HG03060 (cell line): ENCODE data around the gene SLC35B2.

Experiments used
- ATAC-seq: cut with Tn5 transposase; IDR thresholded peaks from one replicate; pipeline ENCODE4 v1.9.1; 2021; ENCODE audit warnings: low read depth, moderate number of reproducible peaks; ENCODE audit not compliant: unreplicated experiment

Gene SLC35B2

GRCh38 chr6:44255105-44255808 lies 2.1 kb downstream of the SLC35B2 start:
- no peak for ATAC-seq

GRCh38 chr6:44254191-44255104 lies 2.9 kb downstream of the SLC35B2 start:
- ATAC-seq, result no peak

DNA sequence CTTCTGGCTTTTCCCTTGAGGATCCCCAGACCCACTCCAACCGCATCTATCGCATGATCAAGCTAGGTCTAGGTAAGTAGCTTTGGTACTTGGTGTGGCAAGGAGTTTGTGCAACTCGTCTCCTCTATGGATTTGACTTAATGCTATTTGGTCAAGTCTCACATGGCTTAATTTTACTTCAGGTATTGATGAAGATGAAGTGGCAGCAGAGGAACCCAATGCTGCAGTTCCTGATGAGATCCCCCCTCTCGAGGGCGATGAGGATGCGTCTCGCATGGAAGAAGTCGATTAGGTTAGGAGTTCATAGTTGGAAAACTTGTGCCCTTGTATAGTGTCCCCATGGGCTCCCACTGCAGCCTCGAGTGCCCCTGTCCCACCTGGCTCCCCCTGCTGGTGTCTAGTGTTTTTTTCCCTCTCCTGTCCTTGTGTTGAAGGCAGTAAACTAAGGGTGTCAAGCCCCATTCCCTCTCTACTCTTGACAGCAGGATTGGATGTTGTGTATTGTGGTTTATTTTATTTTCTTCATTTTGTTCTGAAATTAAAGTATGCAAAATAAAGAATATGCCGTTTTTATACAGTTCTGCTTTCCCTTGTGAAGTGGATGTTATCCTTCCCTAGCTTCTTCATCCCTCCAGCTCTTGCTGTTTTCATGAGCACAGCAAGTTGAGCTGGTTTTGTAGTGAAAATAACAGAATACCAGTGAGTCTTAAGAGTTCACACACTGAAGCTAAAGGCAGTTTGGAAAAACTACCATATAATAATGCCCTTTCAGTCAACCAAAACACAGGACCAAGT lies 3.8 kb downstream of the SLC35B2 start:
- ATAC-seq, result no peak

DNA sequence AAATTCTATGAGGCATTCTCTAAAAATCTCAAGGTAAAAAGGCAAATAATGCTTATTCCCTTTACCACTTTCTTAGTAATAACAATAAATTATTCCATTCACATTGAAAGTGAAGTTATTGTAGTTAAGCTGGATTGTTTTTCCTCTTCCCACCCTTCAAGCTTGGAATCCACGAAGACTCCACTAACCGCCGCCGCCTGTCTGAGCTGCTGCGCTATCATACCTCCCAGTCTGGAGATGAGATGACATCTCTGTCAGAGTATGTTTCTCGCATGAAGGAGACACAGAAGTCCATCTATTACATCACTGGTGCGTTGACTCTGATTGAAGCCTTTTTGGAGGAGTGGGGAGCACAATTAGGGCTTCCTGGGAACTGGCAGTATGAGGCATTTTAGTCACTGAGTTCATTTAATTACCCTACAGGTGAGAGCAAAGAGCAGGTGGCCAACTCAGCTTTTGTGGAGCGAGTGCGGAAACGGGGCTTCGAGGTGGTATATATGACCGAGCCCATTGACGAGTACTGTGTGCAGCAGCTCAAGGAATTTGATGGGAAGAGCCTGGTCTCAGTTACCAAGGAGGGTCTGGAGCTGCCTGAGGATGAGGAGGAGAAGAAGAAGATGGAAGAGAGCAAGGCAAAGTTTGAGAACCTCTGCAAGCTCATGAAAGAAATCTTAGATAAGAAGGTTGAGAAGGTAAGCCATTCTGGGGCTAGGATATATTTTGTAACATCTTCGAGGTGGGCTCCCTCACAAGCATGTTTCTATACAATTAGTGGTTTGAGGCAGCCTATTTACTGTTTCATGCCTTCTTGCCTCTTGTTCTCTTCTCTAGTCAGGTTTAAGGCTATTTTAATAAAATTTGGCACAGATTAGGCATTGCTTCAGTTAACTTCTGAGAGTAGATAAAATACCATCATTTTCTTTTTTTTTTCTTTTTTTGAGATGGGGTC lies 5.5 kb downstream of the SLC35B2 start:
- no peak for ATAC-seq

DNA sequence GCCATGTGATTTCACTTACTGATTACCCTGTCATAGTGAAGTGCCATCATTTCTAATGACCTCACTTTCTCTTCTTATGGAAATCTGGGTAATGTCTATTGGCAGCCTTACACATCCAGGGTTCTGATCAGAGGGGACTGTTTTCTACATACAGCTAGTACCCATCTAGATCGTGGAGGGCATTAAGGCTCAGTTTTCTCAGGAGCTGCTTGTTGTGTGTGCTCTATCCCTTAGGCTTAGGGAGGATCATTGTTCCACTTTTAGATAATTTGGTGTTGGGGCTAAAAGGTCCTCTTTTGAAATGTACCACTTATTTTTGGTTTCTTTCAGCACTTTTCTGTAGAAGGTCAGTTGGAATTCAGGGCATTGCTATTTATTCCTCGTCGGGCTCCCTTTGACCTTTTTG lies 6.6 kb downstream of the SLC35B2 start:
- ATAC-seq, result no peak

DNA sequence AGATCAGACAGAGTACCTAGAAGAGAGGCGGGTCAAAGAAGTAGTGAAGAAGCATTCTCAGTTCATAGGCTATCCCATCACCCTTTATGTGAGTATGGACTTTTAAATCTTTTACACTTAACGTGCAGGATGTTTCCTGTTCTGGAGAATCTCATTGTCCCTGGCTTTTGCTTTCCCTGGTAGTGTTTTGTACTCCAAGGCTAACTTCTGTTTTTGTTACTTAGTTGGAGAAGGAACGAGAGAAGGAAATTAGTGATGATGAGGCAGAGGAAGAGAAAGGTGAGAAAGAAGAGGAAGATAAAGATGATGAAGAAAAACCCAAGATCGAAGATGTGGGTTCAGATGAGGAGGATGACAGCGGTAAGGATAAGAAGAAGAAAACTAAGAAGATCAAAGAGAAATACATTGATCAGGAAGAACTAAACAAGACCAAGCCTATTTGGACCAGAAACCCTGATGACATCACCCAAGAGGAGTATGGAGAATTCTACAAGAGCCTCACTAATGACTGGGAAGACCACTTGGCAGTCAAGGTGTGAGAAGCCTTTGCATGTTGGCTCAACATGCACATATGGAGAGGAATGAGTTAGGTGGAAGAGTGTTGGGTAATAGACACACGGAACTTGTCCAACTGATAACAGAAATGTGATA lies 7.1 kb downstream of the SLC35B2 start:
- no peak for ATAC-seq

DNA sequence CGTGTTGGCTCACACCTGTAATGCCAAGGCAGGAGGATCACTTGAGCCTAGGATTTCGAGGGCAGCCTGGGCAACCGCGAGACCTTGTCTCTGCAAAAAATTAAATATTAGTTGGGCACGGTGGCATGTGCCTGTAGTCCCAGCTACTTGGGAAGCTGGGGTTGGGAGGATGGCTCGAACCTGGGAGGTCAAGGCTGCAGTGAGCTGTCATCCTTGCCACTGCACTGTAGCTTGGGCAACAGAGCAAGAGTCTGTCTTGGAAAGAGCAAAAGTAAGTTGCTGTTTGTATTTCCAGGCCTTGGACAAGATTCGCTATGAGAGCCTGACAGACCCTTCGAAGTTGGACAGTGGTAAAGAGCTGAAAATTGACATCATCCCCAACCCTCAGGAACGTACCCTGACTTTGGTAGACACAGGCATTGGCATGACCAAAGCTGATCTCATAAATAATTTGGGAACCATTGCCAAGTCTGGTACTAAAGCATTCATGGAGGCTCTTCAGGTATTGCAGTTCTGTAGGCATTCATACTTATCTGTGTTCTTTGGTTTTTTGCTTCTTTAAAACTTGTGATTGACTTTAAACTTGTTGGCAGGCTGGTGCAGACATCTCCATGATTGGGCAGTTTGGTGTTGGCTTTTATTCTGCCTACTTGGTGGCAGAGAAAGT lies 8.1 kb downstream of the SLC35B2 start:
- ATAC-seq, result no peak

DNA sequence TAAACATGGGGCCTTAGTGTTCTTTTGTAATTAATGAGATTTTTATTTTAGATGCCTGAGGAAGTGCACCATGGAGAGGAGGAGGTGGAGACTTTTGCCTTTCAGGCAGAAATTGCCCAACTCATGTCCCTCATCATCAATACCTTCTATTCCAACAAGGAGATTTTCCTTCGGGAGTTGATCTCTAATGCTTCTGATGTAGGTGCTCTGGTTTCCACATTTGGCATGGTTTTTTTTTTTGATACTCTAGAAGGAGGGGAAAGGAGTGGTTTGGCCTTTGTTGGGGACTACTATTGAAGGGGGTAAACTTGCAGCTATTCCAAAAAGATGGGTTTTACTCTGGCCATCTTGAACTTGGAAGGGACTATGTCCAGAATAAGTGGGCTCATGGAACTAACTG lies 8.7 kb downstream of the SLC35B2 start:
- no peak for ATAC-seq

DNA sequence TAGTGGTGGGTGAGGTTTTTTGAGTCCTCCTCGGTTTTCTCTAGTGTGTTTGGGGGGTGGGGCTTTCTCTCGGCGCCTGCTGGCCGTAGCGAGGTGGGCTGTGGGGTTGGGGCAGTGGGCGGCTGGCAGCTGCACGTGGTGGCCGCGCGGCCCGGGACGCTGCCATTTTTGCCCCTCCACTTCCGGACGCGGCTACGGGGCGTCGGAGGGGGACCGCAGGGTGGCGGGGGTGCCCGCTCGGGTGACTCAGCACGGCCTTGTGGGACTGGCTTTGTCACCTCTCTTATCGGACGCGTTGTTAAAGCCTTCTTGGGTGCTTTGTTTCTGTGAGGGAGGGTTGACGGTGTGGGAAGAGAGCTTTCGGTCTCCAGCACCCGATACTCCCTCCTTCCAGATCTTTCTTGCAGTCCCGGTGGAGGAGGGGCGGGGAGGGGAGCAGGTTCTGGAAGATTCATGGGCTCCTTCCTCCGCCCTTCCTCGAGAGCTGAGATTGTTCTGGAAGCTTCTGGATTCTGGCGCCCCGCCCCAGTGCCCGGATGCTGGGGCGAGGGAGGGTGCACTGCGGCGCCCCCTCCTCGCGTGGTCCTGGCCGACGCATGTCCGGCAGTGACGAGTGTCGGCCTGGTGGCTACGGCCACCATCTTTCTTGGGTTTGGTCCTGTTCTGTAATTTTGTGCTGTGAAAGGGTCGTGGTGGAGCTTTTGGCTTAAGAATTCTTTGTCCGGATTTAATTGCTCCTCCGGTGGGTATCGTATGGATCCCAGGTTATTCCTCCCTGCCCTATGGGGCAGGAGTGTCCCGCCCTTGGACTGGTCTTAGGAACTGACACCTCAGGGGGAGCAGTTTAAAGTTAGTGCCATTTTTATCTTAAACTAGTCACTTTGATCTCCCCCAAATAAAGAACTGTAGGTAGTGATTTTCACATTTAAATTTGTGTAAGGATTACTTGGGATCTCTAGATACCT lies 9.7 kb downstream of the SLC35B2 start:
- ATAC-seq, result no peak

DNA sequence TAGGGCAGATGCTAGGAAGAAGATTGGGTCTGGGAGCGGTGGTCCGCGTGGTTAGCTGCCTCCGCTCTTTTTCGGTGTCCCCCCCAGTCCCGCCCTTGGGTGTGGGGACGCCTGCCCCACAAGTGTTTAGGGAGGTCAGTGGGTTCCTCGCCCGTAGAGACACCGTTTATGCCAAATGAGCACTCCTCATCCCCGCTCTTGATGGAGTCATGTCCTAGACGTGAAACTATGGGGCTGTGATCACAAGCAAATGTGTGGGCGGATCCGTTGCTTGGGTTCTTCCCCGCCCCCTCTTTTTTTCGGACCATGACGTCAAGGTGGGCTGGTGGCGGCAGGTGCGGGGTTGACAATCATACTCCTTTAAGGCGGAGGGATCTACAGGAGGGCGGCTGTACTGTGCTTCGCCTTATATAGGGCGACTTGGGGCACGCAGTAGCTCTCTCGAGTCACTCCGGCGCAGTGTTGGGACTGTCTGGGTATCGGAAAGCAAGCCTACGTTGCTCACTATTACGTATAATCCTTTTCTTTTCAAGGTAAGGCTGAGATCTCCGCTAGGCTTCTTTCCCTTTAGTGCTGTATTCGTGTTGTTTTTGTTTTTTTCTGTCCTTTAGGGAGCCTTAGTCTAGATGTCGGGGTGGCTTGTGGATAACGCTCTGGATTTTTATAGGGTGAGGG lies 10.5 kb downstream of the SLC35B2 start, which contains the start of gene HSP90AB1:
Gene HSP90AB1 (plus strand): TSS at position 439 of the 675 bp plus-strand sequence. CDS start 1,529 bp downstream, outside the sequence.
- ATAC-seq, result peak; percentile 60

- peak; percentile 30 for ATAC-seq
Observed at GRCh38 chr6:44245912-44246662, 11.2 kb downstream of the SLC35B2 start.

DNA sequence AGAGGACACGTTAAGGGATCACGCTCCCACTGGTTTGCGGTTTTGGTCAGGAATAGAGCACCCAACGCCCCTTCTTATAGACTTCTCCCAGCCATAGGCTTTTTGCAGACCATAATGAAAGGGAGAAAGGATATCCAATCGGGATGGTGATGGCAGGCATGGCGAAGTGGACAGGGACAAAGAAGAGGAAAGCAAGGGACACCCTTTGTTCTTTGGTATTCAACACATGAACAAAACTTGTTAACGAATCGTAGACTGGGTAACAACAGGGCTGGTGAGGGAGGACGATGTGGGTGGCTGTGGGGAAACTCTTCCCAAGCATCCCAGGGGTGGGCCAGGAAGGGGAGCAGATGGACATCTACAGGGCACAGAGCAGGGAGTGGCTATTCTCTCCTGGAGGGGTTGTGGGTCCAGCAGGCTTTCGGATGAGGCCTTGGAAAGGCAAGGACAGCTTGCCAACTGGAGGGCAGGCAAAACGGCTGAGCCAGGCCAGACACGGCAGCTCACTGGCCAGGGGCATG lies 11.9 kb downstream of the SLC35B2 start:
- ATAC-seq, result no peak

- ATAC-seq, result no peak
Observed at GRCh38 chr6:44243345-44243744, 14.0 kb downstream of the SLC35B2 start.

DNA sequence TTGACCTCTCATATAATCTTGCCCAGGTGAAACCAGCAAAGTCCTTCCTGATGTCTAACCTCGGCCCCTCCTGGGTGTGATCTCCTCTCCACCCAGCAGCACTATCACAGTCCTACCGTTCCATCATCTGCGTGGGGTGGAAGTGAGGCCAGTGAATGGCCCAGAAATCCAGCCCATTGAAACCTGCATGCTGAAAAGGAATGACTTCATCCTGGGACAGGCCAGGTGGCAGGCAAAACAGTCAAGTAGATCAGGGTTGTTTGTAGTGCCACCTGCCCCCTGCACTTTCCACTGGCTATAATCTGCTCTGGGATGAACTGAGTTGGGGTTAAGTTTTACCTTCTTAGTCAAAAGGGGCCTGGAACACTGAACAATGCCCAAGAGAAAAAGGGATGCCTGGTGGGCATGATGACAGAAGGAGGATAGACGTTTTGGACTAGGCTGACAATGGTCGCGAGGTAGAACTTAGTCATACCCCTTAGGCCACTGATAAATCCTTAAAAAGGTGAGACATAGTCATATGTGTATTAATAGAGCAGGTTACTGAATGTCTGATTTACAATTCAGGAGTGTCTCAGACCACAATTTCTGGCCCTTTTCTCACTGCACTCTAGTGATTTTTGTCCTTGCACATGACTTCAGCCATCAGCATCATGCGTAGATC lies 18.5 kb downstream of the SLC35B2 start:
- ATAC-seq, result no peak

DNA sequence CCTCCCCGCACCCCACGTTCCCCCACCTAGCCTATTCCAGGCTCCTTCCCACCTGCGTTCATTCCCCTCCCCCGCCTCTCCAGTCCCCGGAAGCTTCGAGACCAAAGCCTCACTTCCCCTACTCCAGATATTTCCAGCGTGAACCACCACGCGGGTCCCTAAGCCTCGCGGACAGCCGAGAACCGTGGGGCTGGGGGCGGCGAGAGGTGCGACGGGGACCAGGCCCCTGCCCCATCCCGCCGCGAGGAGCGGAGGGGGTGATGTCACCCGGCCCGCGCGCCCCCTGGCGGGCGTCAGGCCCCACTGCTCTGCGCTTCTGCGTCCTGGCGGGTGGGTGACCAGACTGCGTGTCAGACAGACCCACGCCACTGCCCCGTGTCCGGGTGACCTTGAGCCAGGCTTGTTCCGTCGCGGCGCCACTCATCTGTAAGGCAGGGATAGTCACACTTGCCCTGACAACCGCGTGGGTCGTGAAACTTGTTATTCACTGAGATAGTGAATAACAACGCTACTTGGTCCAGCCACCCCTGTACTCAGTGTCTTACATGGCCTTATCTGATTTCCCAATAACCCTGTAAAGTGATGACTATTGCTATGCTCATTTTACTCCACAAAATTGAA lies 19.4 kb downstream of the SLC35B2 start:
- ATAC-seq, result peak; percentile 39
